Measurements from ENCODE around the gene ATP13A2.

The ATP13A2 gene

GRCh38 chr1:17005365-17005740, 6.4 kb downstream of the ATP13A2 start:
- H3K4me3 ChIP-seq (ENCODE audit: low read depth, low read length), result no peak overlapping the region
- no peak for TF ChIP-seq CTCF (IDR thresholded peaks at IDR 0.05; ENCODE audit: control insufficient read depth, extremely low read depth, insufficient read depth)
- DNase-seq (ENCODE audit: low read depth), result no peak

- DNase-seq (ENCODE audit: low read depth), result no peak
- no peak for TF ChIP-seq CTCF (IDR thresholded peaks at IDR 0.05; ENCODE audit: control insufficient read depth, extremely low read depth, insufficient read depth)
- no peak overlapping the region for H3K4me3 ChIP-seq (ENCODE audit: low read depth, low read length)
Observed at GRCh38 chr1:17004466-17005364, 7.0 kb downstream of the ATP13A2 start.

GRCh38 chr1:17002524-17002902, 9.2 kb downstream of the ATP13A2 start:
- DNase-seq (ENCODE audit: low read depth), result no peak
- no peak for TF ChIP-seq CTCF (IDR thresholded peaks at IDR 0.05; ENCODE audit: control insufficient read depth, extremely low read depth, insufficient read depth)

GRCh38 chr1:17001760-17002523, 9.8 kb downstream of the ATP13A2 start:
- TF ChIP-seq CTCF (IDR thresholded peaks at IDR 0.05; ENCODE audit: control insufficient read depth, extremely low read depth, insufficient read depth), result no peak
- DNase-seq (ENCODE audit: low read depth), result no peak
- no peak overlapping the region for H3K4me3 ChIP-seq (ENCODE audit: low read depth, low read length)

More at GRCh38 chr1:17002524-17002902, 9.2 kb downstream of the ATP13A2 start:
- H3K4me3 ChIP-seq (ENCODE audit: low read depth, low read length), result no peak overlapping the region

GRCh38 chr1:16999863-17000262, 11.9 kb downstream of the ATP13A2 start:
- H3K4me3 ChIP-seq (ENCODE audit: low read depth, low read length), result no peak overlapping the region
- no peak for TF ChIP-seq CTCF (IDR thresholded peaks at IDR 0.05; ENCODE audit: control insufficient read depth, extremely low read depth, insufficient read depth)
- no peak for DNase-seq (ENCODE audit: low read depth)

GRCh38 chr1:16998589-16998988, 13.1 kb downstream of the ATP13A2 start:
- no peak for TF ChIP-seq CTCF (IDR thresholded peaks at IDR 0.05; ENCODE audit: control insufficient read depth, extremely low read depth, insufficient read depth)
- no peak for DNase-seq (ENCODE audit: low read depth)
- H3K4me3 ChIP-seq (ENCODE audit: low read depth, low read length), result no peak overlapping the region
